ENCODE data around the gene DLG2.

The DLG2 gene

GRCh38 chr11:85154294-85154693 lies 472.9 kb downstream of the DLG2 start:
- no peak overlapping the region for H3K4me3 ChIP-seq (replicated peaks; ENCODE audit: insufficient read depth, low read length)
- H3K27ac ChIP-seq (replicated peaks), result no peak overlapping the region
- no peak for DNase-seq (ENCODE audit: low read depth in 1 of 2, low spot score in 1 of 2)
- H3K27me3 ChIP-seq (ENCODE audit: insufficient read depth, poor library complexity, severe bottlenecking), result no peaks in the 10 kb centered on the region
- TF ChIP-seq POLR2AphosphoS5 (IDR thresholded peaks at IDR 0.05; ENCODE audit: low read depth), result no peak

- Histone ChIP-seq H3K4me3 (replicated peaks; ENCODE audit: insufficient read depth, low read length) (no peak overlapping the region), H3K27ac (replicated peaks) (no peak overlapping the region), H3K27me3 (ENCODE audit: insufficient read depth, poor library complexity, severe bottlenecking) (no peaks in the 10 kb centered on the region)
- TF ChIP-seq SPI1 (IDR thresholded peaks at IDR 0.05; ENCODE audit: borderline replicate concordance, low read depth) (no peak), REST (IDR thresholded peaks at IDR 0.05; ENCODE audit: insufficient replicate concordance, low read depth) (no peak), CTCF (IDR thresholded peaks at IDR 0.05; ENCODE audit: insufficient read depth, low read length) (no peak), POLR2AphosphoS5 (IDR thresholded peaks at IDR 0.05; ENCODE audit: low read depth) (no peak), GABPA (IDR thresholded peaks at IDR 0.05; ENCODE audit: low read depth) (no peak)
- DNase-seq (ENCODE audit: low read depth in 1 of 2, low spot score in 1 of 2), result no peak
Measured at GRCh38 chr11:85137597-85137996, 489.5 kb downstream of the DLG2 start.

- no peak overlapping the region for H3K27ac ChIP-seq (replicated peaks)
- no peak for DNase-seq (ENCODE audit: low read depth in 1 of 2, low spot score in 1 of 2)
- TF ChIP-seq SPI1 (IDR thresholded peaks at IDR 0.05; ENCODE audit: borderline replicate concordance, low read depth), result no peak
- no peak for TF ChIP-seq REST (IDR thresholded peaks at IDR 0.05; ENCODE audit: insufficient replicate concordance, low read depth)
- TF ChIP-seq GABPA (IDR thresholded peaks at IDR 0.05; ENCODE audit: low read depth), result no peak
- TF ChIP-seq POLR2AphosphoS5 (IDR thresholded peaks at IDR 0.05; ENCODE audit: low read depth), result no peak
- TF ChIP-seq CTCF (IDR thresholded peaks at IDR 0.05; ENCODE audit: insufficient read depth, low read length), result no peak
Measured at GRCh38 chr11:85133636-85134035, 493.5 kb downstream of the DLG2 start.

DNA sequence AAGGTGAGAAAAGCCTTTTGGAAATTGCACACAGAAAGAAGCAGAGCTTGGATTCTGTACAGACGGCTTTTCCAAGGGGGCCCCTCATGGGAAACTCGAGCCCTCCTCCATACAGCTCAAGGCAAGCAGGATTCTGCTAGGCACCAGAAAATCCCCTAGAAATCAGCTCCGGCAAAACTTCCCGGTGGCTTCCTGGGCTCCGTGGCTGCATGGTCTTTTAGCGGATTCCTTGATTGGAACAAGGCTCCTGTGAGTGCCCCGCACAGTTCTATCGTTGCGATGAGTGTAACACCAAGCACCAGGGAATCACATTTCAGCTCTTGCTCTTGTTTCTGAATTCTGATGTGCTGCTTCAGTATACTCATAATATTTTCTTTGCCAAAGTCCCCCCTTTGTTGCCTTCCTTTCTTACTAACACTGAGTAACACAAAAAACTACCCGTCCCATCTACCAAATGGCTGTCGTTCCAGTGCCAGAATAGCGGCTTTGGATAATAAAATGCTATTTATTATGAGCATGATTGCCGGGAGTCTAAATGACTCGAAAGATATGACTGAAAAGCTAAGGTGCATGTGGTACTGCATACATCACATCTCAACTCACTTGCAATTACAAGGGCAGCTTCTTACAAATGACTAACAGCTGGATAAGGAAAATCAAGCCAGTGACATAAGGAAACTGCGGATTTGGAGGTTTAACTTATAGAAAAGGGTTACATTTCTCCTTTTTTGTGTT lies 494.1 kb downstream of the DLG2 start:
- no peak for TF ChIP-seq SPI1 (IDR thresholded peaks at IDR 0.05; ENCODE audit: borderline replicate concordance, low read depth)
- TF ChIP-seq POLR2AphosphoS5 (IDR thresholded peaks at IDR 0.05; ENCODE audit: low read depth), result no peak
- TF ChIP-seq CTCF (IDR thresholded peaks at IDR 0.05; ENCODE audit: insufficient read depth, low read length), result no peak
- no peak for TF ChIP-seq REST (IDR thresholded peaks at IDR 0.05; ENCODE audit: insufficient replicate concordance, low read depth)
- no peak for TF ChIP-seq GABPA (IDR thresholded peaks at IDR 0.05; ENCODE audit: low read depth)
- no peak for DNase-seq (ENCODE audit: low read depth in 1 of 2, low spot score in 1 of 2)

More at GRCh38 chr11:85133636-85134035, 493.5 kb downstream of the DLG2 start:
- H3K27me3 ChIP-seq (ENCODE audit: insufficient read depth, poor library complexity, severe bottlenecking), result no peaks in the 10 kb centered on the region
- H3K4me3 ChIP-seq (replicated peaks; ENCODE audit: insufficient read depth, low read length), result no peak overlapping the region

More for the DNA sequence above, 494.1 kb downstream of the DLG2 start:
- H3K27ac ChIP-seq (replicated peaks), result no peak overlapping the region
- no peaks in the 10 kb centered on the region for H3K27me3 ChIP-seq (ENCODE audit: insufficient read depth, poor library complexity, severe bottlenecking)
- no peak overlapping the region for H3K4me3 ChIP-seq (replicated peaks; ENCODE audit: insufficient read depth, low read length)
